ENCODE results near the gene DAB1.

DAB1 gene

GRCh38 chr1:57007472-57007871, 416.4 kb downstream of the DAB1 start:
- Histone ChIP-seq H3K36me3 (ENCODE audit: insufficient read depth, insufficient read length, low read length) (no peaks in the 10 kb centered on the region), H3K27me3 (ENCODE audit: insufficient read depth, insufficient read length) (no peaks in the 10 kb centered on the region), H3K4me3 (ENCODE audit: insufficient read length, low read depth) (no peak overlapping the region), H3K9ac (ENCODE audit: insufficient read length, low read depth) (no peak overlapping the region), H3K4me1 (ENCODE audit: insufficient read depth, insufficient read length) (no peaks in the 10 kb centered on the region), H3K9me3 (ENCODE audit: insufficient read depth, low read length) (no peaks in the 10 kb centered on the region)
- DNase-seq (ENCODE audit: low read depth, low spot score), result no peak
- no peak for TF ChIP-seq ZNF274 (IDR thresholded peaks at IDR 0.05; ENCODE audit: low read depth, low read length)
- no peak for TF ChIP-seq YY1 (IDR thresholded peaks at IDR 0.05; ENCODE audit: insufficient read depth, insufficient read length)
- no peak for TF ChIP-seq SUZ12 (IDR thresholded peaks at IDR 0.05; ENCODE audit: extremely low read depth, insufficient read depth, insufficient read length)

- no peak for DNase-seq (ENCODE audit: low read depth, low spot score)
- TF ChIP-seq SUZ12 (IDR thresholded peaks at IDR 0.05; ENCODE audit: extremely low read depth, insufficient read depth, insufficient read length) (no peak), ZNF274 (IDR thresholded peaks at IDR 0.05; ENCODE audit: low read depth, low read length) (no peak), YY1 (IDR thresholded peaks at IDR 0.05; ENCODE audit: insufficient read depth, insufficient read length) (no peak)
- no peaks in the 10 kb centered on the region for H3K4me1 ChIP-seq (ENCODE audit: insufficient read depth, insufficient read length)
- no peak overlapping the region for H3K4me3 ChIP-seq (ENCODE audit: insufficient read length, low read depth)
- no peaks in the 10 kb centered on the region for H3K9me3 ChIP-seq (ENCODE audit: insufficient read depth, low read length)
- no peaks in the 10 kb centered on the region for H3K27me3 ChIP-seq (ENCODE audit: insufficient read depth, insufficient read length)
- H3K9ac ChIP-seq (ENCODE audit: insufficient read length, low read depth), result no peak overlapping the region
- H3K36me3 ChIP-seq (ENCODE audit: insufficient read depth, insufficient read length, low read length), result no peaks in the 10 kb centered on the region
Measured at GRCh38 chr1:57003398-57004139, 420.3 kb downstream of the DAB1 start.

- no peak overlapping the region for H3K4me3 ChIP-seq (ENCODE audit: insufficient read length, low read depth)
- no peaks in the 10 kb centered on the region for H3K27me3 ChIP-seq (ENCODE audit: insufficient read depth, insufficient read length)
- DNase-seq (ENCODE audit: low read depth, low spot score), result no peak
- no peaks in the 10 kb centered on the region for H3K36me3 ChIP-seq (ENCODE audit: insufficient read depth, insufficient read length, low read length)
- H3K9ac ChIP-seq (ENCODE audit: insufficient read length, low read depth), result no peak overlapping the region
- no peaks in the 10 kb centered on the region for H3K4me1 ChIP-seq (ENCODE audit: insufficient read depth, insufficient read length)
- no peak for TF ChIP-seq ZNF274 (IDR thresholded peaks at IDR 0.05; ENCODE audit: low read depth, low read length)
- no peak for TF ChIP-seq YY1 (IDR thresholded peaks at IDR 0.05; ENCODE audit: insufficient read depth, insufficient read length)
- no peak for TF ChIP-seq SUZ12 (IDR thresholded peaks at IDR 0.05; ENCODE audit: extremely low read depth, insufficient read depth, insufficient read length)
- H3K9me3 ChIP-seq (ENCODE audit: insufficient read depth, low read length), result no peaks in the 10 kb centered on the region
Measured at GRCh38 chr1:56995414-56996100, 428.3 kb downstream of the DAB1 start.

GRCh38 chr1:56993475-56993874, 430.4 kb downstream of the DAB1 start:
- TF ChIP-seq ZNF274 (IDR thresholded peaks at IDR 0.05; ENCODE audit: low read depth, low read length), result no peak
- TF ChIP-seq YY1 (IDR thresholded peaks at IDR 0.05; ENCODE audit: insufficient read depth, insufficient read length), result no peak
- no peak for TF ChIP-seq SUZ12 (IDR thresholded peaks at IDR 0.05; ENCODE audit: extremely low read depth, insufficient read depth, insufficient read length)
- Histone ChIP-seq H3K9ac (ENCODE audit: insufficient read length, low read depth) (no peak overlapping the region), H3K36me3 (ENCODE audit: insufficient read depth, insufficient read length, low read length) (no peaks in the 10 kb centered on the region), H3K4me1 (ENCODE audit: insufficient read depth, insufficient read length) (no peaks in the 10 kb centered on the region), H3K9me3 (ENCODE audit: insufficient read depth, low read length) (no peaks in the 10 kb centered on the region), H3K4me3 (ENCODE audit: insufficient read length, low read depth) (no peak overlapping the region), H3K27me3 (ENCODE audit: insufficient read depth, insufficient read length) (no peaks in the 10 kb centered on the region)
- no peak for DNase-seq (ENCODE audit: low read depth, low spot score)

- no peak for DNase-seq (ENCODE audit: low read depth, low spot score)
- Histone ChIP-seq H3K4me1 (ENCODE audit: insufficient read depth, insufficient read length) (no peaks in the 10 kb centered on the region), H3K9ac (ENCODE audit: insufficient read length, low read depth) (no peak overlapping the region), H3K27me3 (ENCODE audit: insufficient read depth, insufficient read length) (no peaks in the 10 kb centered on the region), H3K36me3 (ENCODE audit: insufficient read depth, insufficient read length, low read length) (no peaks in the 10 kb centered on the region), H3K9me3 (ENCODE audit: insufficient read depth, low read length) (no peaks in the 10 kb centered on the region), H3K4me3 (ENCODE audit: insufficient read length, low read depth) (no peak overlapping the region)
- TF ChIP-seq ZNF274 (IDR thresholded peaks at IDR 0.05; ENCODE audit: low read depth, low read length), result no peak
- TF ChIP-seq SUZ12 (IDR thresholded peaks at IDR 0.05; ENCODE audit: extremely low read depth, insufficient read depth, insufficient read length), result no peak
- no peak for TF ChIP-seq YY1 (IDR thresholded peaks at IDR 0.05; ENCODE audit: insufficient read depth, insufficient read length)
Measured at GRCh38 chr1:56992318-56993125, 431.3 kb downstream of the DAB1 start.

GRCh38 chr1:56991576-56991975, 432.3 kb downstream of the DAB1 start:
- H3K9ac ChIP-seq (ENCODE audit: insufficient read length, low read depth), result no peak overlapping the region
- no peak overlapping the region for H3K4me3 ChIP-seq (ENCODE audit: insufficient read length, low read depth)
- no peak for DNase-seq (ENCODE audit: low read depth, low spot score)
- TF ChIP-seq YY1 (IDR thresholded peaks at IDR 0.05; ENCODE audit: insufficient read depth, insufficient read length) (no peak), SUZ12 (IDR thresholded peaks at IDR 0.05; ENCODE audit: extremely low read depth, insufficient read depth, insufficient read length) (no peak), ZNF274 (IDR thresholded peaks at IDR 0.05; ENCODE audit: low read depth, low read length) (no peak)
- no peaks in the 10 kb centered on the region for H3K36me3 ChIP-seq (ENCODE audit: insufficient read depth, insufficient read length, low read length)
- no peaks in the 10 kb centered on the region for H3K27me3 ChIP-seq (ENCODE audit: insufficient read depth, insufficient read length)
- H3K4me1 ChIP-seq (ENCODE audit: insufficient read depth, insufficient read length), result no peaks in the 10 kb centered on the region
- no peaks in the 10 kb centered on the region for H3K9me3 ChIP-seq (ENCODE audit: insufficient read depth, low read length)

GRCh38 chr1:56986397-56986796, 437.5 kb downstream of the DAB1 start:
- TF ChIP-seq YY1 (IDR thresholded peaks at IDR 0.05; ENCODE audit: insufficient read depth, insufficient read length), result no peak
- no peak for TF ChIP-seq SUZ12 (IDR thresholded peaks at IDR 0.05; ENCODE audit: extremely low read depth, insufficient read depth, insufficient read length)
- TF ChIP-seq ZNF274 (IDR thresholded peaks at IDR 0.05; ENCODE audit: low read depth, low read length), result no peak
- DNase-seq (ENCODE audit: low read depth, low spot score), result no peak
- no peak overlapping the region for H3K4me3 ChIP-seq (ENCODE audit: insufficient read length, low read depth)

More at GRCh38 chr1:56986397-56986796, 437.5 kb downstream of the DAB1 start:
- Histone ChIP-seq H3K27me3 (ENCODE audit: insufficient read depth, insufficient read length) (no peaks in the 10 kb centered on the region), H3K9me3 (ENCODE audit: insufficient read depth, low read length) (no peaks in the 10 kb centered on the region), H3K9ac (ENCODE audit: insufficient read length, low read depth) (no peak overlapping the region), H3K4me1 (ENCODE audit: insufficient read depth, insufficient read length) (no peaks in the 10 kb centered on the region), H3K36me3 (ENCODE audit: insufficient read depth, insufficient read length, low read length) (no peaks in the 10 kb centered on the region)
